IPS-20b (cell line): Measurements from ENCODE around the gene DNM2.

ENCODE experiments used
- H3K27ac ChIP-seq: one replicate; pipeline ENCODE4 v1.5.1; 2013; ENCODE audit warnings: low read length
- H3K27me3 ChIP-seq: 2 replicates; pipeline ENCODE4 v1.6.1; 2013; ENCODE audit warnings: mild to moderate bottlenecking, low read length, inconsistent platforms; ENCODE audit not compliant: insufficient read depth
- H3K36me3 ChIP-seq: 2 replicates; pipeline ENCODE4 v1.6.1; 2013; ENCODE audit warnings: low read depth, mild to moderate bottlenecking, inconsistent platforms, low read length, moderate library complexity; ENCODE audit not compliant: insufficient read depth
- H3K4me1 ChIP-seq: 2 replicates; pipeline ENCODE4 v1.6.1; 2013; ENCODE audit warnings: mild to moderate bottlenecking, control low read depth, inconsistent platforms, low read length, moderate library complexity; ENCODE audit not compliant: insufficient read depth
- H3K4me3 ChIP-seq: 2 replicates; pipeline ENCODE4 v1.5.1; 2013; ENCODE audit warnings: mild to moderate bottlenecking, low read length, inconsistent platforms
- H3K9ac ChIP-seq: 2 replicates; pipeline ENCODE4 v1.6.1; 2013; ENCODE audit warnings: low read depth, mild to moderate bottlenecking, inconsistent platforms, low read length, moderate library complexity
- H3K9me3 ChIP-seq: 2 replicates; pipeline ENCODE4 v1.6.1; 2013; ENCODE audit warnings: mild to moderate bottlenecking, low read depth, low read length, inconsistent platforms; ENCODE audit not compliant: insufficient read depth

Gene DNM2

DNA sequence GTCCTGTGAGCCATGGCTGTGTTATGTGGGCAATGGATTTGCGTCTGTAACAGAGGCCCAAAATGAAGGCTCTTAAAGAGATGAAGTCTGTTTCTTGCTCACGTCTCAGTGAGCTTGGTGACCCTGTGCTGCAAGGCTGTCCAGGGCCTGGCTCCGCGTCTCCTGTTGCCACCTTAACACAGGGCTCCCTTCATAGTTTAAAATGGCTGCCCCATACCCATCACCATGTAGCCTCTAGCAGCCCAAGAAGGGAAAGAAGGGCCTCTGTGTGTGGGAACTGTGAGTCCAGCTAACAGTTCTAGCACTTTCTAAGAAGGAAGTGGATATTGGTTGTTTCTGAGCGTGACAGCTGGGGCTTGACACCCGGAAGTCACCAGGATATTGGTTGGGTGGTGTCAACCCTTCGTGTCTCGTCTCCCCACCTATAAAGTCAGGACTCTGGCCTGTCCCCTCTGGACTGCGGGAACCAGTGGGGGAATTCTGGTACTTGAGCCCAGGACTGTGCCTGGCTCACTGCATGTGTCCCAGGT is 97.2 kb downstream of the DNM2 start:
- H3K9ac ChIP-seq, result no peak overlapping the region
- peaks cover 30% of the 10 kb centered on the region for H3K36me3 ChIP-seq
- no peaks in the 10 kb centered on the region for H3K9me3 ChIP-seq
- no peak overlapping the region for H3K27ac ChIP-seq
- H3K4me1 ChIP-seq, result no peaks in the 10 kb centered on the region
- H3K4me3 ChIP-seq, result no peak overlapping the region
- H3K27me3 ChIP-seq, result no peaks in the 10 kb centered on the region

DNA sequence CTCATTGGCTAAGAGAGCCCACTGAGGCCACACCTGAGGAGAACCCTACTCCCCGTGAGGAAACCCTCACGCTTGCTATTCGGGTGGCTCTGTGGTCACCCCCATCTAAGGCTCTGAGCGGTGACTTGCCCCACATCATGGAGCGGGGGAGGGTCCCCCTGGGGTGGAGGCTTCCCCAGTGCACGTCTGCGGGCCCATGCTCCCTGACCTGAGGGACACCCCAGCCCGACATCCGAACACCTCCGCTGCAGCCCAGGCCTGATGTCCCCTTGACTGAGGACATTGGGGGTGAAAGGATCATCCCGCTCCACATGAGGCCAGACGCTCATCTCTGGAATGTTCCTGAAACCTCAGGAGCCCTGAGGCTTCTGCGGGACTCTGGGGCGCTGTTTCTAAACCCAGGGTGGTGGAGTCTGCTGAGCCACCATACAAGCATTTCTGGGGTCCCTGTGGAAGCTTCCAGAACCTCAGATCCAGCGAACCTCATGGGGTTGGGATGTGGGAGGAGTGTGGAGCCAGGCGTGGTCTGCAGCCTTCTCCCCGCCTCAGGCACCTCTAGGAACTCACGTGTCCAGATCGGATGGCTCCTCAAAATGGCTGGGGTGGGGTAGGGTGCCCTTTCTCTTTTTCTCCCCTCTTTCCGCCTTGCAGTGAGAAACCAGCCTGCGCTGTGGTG is 98.2 kb downstream of the DNM2 start:
- Histone ChIP-seq H3K9ac (no peak overlapping the region), H3K36me3 (peaks cover 41% of the 10 kb centered on the region), H3K27ac (no peak overlapping the region), H3K4me1 (no peaks in the 10 kb centered on the region), H3K9me3 (no peaks in the 10 kb centered on the region), H3K4me3 (no peak overlapping the region), H3K27me3 (no peaks in the 10 kb centered on the region)

DNA sequence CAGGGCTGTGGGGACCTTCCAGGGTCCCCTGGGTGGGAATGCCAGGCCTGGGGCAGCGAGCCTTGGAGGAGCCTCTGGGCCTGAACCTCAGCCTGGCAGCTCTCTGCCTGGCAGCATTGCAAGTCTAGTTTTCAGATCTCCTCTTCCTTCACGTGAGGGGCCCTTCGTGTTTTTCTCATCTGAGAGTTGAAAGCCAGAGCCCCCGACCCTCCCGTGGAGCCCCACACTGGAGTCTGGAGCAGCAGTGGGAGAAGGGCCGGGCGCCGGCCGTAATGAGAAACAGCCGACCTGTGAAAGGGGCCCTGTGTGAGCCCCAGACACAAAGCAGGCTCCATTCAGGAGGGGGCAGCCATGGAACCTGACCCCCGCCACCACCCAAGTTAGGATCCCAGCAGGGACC is 98.8 kb downstream of the DNM2 start:
- H3K27me3 ChIP-seq, result no peaks in the 10 kb centered on the region
- no peaks in the 10 kb centered on the region for H3K4me1 ChIP-seq
- no peak overlapping the region for H3K9ac ChIP-seq
- no peak overlapping the region for H3K4me3 ChIP-seq
- H3K27ac ChIP-seq, result no peak overlapping the region
- H3K9me3 ChIP-seq, result no peaks in the 10 kb centered on the region
- peaks cover 42% of the 10 kb centered on the region for H3K36me3 ChIP-seq

DNA sequence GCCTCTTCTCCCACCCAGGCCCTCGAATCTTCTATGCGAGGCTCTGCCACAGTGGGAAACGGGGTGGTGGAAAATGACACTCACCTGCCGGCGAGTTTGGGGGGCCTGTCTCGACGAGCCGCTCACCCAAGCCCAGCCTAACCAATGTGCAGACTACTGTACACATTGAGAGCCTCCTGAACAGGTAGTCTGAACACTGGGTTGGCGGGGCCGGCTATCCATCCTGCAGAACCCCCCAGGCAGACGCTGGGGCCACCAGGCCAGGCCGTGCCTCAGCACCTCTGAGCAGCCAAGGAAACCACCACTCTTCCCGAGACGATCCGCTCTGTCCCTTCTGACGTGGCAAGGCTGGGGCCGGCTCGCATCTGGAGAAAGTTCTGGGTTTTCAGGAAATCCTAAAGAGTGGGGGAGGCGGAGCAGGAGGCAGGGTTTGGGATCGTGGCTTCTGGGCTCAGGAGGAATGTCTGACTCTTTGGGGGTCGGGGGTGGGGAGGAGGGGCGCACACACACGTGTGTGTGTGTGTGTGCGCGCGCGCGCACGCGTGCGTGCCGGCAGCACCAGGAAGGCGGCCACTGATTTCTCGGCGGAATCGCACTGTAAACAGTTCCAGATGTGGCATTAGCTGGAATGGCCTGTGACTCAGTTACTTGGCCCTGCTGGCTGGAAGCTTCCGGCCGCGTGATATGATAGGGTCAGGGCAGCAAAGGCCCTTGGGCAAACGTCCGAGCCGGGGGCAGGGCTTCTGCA is 99.6 kb downstream of the DNM2 start:
- Histone ChIP-seq H3K4me3 (no peak overlapping the region), H3K27ac (no peak overlapping the region), H3K9me3 (no peaks in the 10 kb centered on the region), H3K9ac (no peak overlapping the region), H3K4me1 (no peaks in the 10 kb centered on the region), H3K36me3 (peaks cover 38% of the 10 kb centered on the region), H3K27me3 (no peaks in the 10 kb centered on the region)

DNA sequence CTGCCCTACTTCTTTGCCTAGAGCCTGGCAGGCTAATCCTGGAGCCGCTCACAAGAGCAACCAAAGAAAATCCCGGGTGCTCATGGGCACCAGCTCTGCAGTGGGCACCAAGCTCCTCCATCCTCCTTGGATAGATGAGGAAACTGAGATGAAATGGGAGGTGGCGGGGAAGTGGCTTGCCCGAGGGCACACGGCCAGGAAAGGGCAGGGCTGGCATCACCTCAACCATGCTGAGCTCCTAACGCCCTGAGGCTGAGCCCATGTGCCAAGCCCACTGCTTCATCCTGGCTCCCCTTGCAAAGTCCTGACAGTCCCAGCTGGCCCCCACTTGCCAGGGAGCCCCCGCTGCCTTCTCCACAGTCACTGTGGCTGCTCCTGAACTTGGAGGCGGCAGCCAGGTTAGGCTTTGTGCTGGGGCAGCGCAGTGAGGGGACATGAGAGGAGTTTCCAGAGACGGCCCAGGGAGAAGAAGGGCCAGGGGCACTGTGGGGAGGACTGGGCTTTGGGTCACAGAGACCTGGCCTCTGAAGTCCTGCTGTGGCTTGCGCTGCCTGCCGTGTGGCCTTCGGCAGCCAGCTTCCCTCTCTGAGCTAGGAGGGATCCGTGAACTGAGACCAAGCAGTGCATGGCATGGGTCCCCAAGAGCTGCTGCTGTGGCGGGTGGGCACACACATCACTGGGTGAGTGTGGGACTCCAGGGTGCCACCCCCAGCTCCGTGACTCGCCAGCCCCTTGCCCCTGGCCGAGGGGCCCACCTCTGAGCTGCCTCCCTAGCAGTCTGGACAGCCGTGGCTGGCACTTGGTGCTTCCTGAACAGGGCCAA is 100.6 kb downstream of the DNM2 start:
- no peaks in the 10 kb centered on the region for H3K27me3 ChIP-seq
- H3K4me1 ChIP-seq, result no peaks in the 10 kb centered on the region
- H3K36me3 ChIP-seq, result peaks cover 33% of the 10 kb centered on the region
- no peak overlapping the region for H3K4me3 ChIP-seq
- no peak overlapping the region for H3K27ac ChIP-seq
- H3K9me3 ChIP-seq, result no peaks in the 10 kb centered on the region
- H3K9ac ChIP-seq, result no peak overlapping the region

DNA sequence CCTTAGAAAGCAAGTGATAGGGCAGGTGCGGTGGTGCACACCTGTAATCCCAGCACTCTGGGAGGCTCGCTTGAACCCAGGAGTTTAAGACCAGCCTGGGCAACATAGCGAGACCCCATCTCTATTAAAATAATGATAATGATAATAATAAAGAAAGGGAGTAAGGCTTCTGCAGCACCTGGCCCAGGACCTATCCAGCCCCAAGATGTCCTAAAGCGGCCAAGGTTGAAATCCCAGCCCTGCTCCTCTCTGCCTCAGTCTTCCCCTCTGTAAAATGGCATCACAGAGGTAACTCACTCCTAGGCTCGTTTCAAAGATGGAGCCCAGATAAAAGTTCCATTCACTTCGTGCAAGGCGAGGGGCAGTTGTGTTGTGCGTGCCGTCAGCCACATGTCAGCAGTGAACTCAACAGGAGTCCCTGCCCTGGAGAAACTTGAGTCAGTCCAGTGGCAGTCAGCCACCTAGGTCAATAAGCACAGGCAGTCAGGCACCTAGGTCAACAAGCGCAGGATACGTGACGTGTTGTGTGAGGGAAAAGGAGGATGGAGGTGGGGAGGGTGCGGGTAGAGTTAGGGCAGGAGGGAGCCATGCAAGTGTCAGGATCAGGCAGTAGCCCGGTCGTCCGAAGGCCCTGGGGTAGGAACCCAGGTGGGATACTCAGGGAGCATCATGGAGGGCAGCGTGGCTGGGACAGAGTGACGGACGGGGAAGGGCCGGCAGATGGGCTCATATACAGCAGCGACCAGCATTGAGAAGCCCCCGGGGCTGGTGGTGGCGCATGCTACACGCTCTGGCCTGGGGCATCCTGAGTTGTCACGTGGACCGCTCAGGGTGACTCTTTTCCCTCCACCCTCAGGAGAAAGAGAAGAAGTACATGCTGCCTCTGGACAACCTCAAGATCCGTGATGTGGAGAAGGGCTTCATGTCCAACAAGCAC is 101.5 kb downstream of the DNM2 start:
- Histone ChIP-seq H3K9ac (no peak overlapping the region), H3K9me3 (no peaks in the 10 kb centered on the region), H3K27me3 (no peaks in the 10 kb centered on the region), H3K4me1 (no peaks in the 10 kb centered on the region), H3K36me3 (peaks cover 40% of the 10 kb centered on the region), H3K4me3 (no peak overlapping the region), H3K27ac (no peak overlapping the region)

DNA sequence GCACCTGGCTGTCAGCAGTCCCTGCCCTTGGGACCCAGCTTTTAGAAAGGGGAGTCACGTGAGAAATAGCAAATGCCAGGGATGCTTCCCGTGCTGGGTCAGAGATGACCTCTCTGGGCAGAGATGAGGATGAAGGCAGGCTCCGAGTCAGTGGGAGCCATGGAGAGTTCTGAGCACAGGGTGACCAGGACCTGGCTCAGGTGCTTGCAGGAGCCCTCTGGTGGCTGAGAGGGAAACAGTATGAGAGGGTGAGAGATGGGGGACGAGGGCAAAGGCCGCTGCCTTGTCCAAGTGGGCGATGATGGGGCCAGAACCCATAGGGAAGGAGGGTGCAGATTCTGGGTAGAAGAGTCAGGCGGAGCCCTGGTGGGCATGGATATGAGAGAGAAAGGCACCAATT is 102.3 kb downstream of the DNM2 start:
- Histone ChIP-seq H3K9me3 (no peaks in the 10 kb centered on the region), H3K36me3 (peaks cover 41% of the 10 kb centered on the region), H3K4me3 (no peak overlapping the region), H3K9ac (no peak overlapping the region), H3K27ac (no peak overlapping the region), H3K4me1 (no peaks in the 10 kb centered on the region), H3K27me3 (no peaks in the 10 kb centered on the region)

DNA sequence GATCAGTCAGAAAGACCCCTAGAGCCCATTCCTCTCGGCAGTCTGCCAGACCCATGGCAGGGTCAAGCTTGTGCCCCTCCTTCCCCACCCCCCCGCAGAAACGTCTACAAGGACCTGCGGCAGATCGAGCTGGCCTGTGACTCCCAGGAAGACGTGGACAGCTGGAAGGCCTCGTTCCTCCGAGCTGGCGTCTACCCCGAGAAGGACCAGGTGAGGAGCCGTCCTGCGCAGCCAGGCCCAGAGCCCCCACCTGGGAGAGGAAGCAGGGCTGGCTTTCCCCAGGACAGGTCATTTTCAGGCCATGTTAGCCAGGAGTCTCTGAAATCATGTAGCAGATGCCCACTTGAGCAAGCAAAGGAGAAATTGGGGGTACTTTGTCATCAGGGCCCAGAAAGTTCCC is 105.8 kb downstream of the DNM2 start:
- Histone ChIP-seq H3K9me3 (no peaks in the 10 kb centered on the region), H3K27me3 (no peaks in the 10 kb centered on the region), H3K4me3 (no peak overlapping the region), H3K4me1 (no peaks in the 10 kb centered on the region), H3K27ac (no peak overlapping the region), H3K9ac (no peak overlapping the region), H3K36me3 (peaks cover 53% of the 10 kb centered on the region)

DNA sequence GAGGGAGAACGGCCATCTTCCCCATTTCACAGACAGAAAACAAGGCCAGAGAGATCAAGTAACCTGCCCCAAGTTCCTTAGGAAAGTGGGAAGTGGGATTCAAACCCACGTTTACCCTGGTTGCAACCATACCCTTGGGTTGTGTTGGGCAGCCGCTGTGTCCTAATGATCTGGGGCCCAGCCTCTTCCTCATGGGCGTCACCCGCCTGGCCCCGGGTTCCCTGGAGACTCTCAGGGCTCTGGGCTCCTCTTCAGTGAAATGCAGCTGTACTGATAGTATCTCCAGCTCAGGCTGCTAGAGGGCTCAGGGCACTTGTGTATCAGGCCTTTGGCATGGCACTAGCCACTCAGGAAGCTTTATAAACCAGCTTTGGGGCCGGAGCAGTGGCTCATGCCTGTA is 108.4 kb downstream of the DNM2 start:
- Histone ChIP-seq H3K4me1 (no peaks in the 10 kb centered on the region), H3K4me3 (no peak overlapping the region), H3K27ac (no peak overlapping the region), H3K36me3 (peaks cover 41% of the 10 kb centered on the region), H3K9me3 (no peaks in the 10 kb centered on the region), H3K27me3 (no peaks in the 10 kb centered on the region), H3K9ac (no peak overlapping the region)

DNA sequence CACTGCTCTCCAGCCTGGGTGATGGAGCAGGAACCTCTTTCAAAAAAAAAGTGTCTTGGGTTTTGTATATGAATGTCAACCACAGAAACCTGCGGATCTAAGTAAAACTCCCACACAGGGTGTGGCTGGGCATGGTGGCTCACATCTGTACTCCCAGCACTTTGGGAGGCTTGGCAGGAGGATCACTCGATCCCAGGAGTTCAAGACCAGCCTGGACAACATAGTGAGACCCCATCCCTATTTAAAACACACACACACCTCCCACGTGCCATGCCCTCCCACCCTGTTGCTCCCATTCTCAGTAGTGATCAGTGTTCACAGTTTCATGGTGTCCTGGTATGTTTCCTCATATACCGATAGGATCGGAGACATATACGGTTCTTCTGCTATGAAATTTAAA is 109.0 kb downstream of the DNM2 start:
- no peak overlapping the region for H3K4me3 ChIP-seq
- H3K27me3 ChIP-seq, result no peaks in the 10 kb centered on the region
- H3K9me3 ChIP-seq, result no peaks in the 10 kb centered on the region
- no peak overlapping the region for H3K9ac ChIP-seq
- H3K27ac ChIP-seq, result no peak overlapping the region
- H3K4me1 ChIP-seq, result no peaks in the 10 kb centered on the region
- peaks cover 41% of the 10 kb centered on the region for H3K36me3 ChIP-seq
